Mesodermal cell (in vitro differentiated cells): ENCODE data around the gene NEURL1B.

Experiments used
- H3K27ac ChIP-seq: 2 replicates; pipeline ENCODE4 v1.7.0; 2013; ENCODE audit warnings: mild to moderate bottlenecking, low read depth, low read length, moderate library complexity; ENCODE audit not compliant: severe bottlenecking
- H3K36me3 ChIP-seq: 2 replicates; pipeline ENCODE4 v1.7.1; 2013; ENCODE audit warnings: mild to moderate bottlenecking, low read length, moderate library complexity; ENCODE audit not compliant: control insufficient read depth, insufficient read depth
- H3K4me1 ChIP-seq: one replicate; pipeline ENCODE4 v1.7.1; 2013; ENCODE audit warnings: mild to moderate bottlenecking, low read length; ENCODE audit not compliant: insufficient read depth, control insufficient read depth, poor library complexity, severe bottlenecking
- H3K4me3 ChIP-seq: 2 replicates; pipeline ENCODE4 v1.7.0; 2013; ENCODE audit warnings: low read length, control low read depth, mild to moderate bottlenecking; ENCODE audit not compliant: insufficient read depth, poor library complexity, severe bottlenecking; ENCODE audit errors: extremely low read depth
- H3K9me3 ChIP-seq: 2 replicates; pipeline ENCODE4 v1.7.1; 2013; ENCODE audit warnings: mild to moderate bottlenecking, low read length, moderate library complexity; ENCODE audit not compliant: control insufficient read depth
- WGBS, 2 experiments: methylation state at CpG; one replicate each; pipeline ENCODE4 v1.1.5; 2013; ENCODE audit warnings: missing lambda C conversion rate in 2 of 2; ENCODE audit not compliant: insufficient coverage in 2 of 2; 5-methylcytosine and 5-hydroxymethylcytosine counted together

NEURL1B gene

GRCh38 chr5:172717481-172718195, 76.6 kb downstream of the NEURL1B start:
- H3K36me3 ChIP-seq = no peaks in the 10 kb centered on the region
- H3K4me1 ChIP-seq = peaks cover 26% of the 10 kb centered on the region
- no peak overlapping the region for H3K27ac ChIP-seq
- no peak overlapping the region for H3K4me3 ChIP-seq
- WGBS, 2 experiments = 83 to 87% methylated on average over 15 of the region's 16 CpGs
- H3K9me3 ChIP-seq = no peaks in the 10 kb centered on the region

GRCh38 chr5:172718527-172719114, 77.6 kb downstream of the NEURL1B start:
- Histone ChIP-seq H3K27ac (no peak overlapping the region), H3K4me1 (peaks cover 24% of the 10 kb centered on the region), H3K4me3 (no peak overlapping the region), H3K36me3 (no peaks in the 10 kb centered on the region), H3K9me3 (no peaks in the 10 kb centered on the region)
- 88 to 91% methylated on average over 3 of the region's 3 CpGs for WGBS, 2 experiments

GRCh38 chr5:172719211-172719610, 78.1 kb downstream of the NEURL1B start:
- Histone ChIP-seq H3K36me3 (no peaks in the 10 kb centered on the region), H3K4me3 (no peak overlapping the region), H3K27ac (no peak overlapping the region), H3K9me3 (no peaks in the 10 kb centered on the region), H3K4me1 (peaks cover 18% of the 10 kb centered on the region)
- 83 to 84% methylated on average over 4 of the region's 4 CpGs for WGBS, 2 experiments

GRCh38 chr5:172720655-172721054, 79.6 kb downstream of the NEURL1B start:
- Histone ChIP-seq H3K4me3 (no peak overlapping the region), H3K9me3 (no peaks in the 10 kb centered on the region), H3K36me3 (no peaks in the 10 kb centered on the region), H3K4me1 (peaks cover 5% of the 10 kb centered on the region), H3K27ac (no peak overlapping the region)
- WGBS, 2 experiments = 82 to 100% methylated on average over 3 to 5 of the region's 5 CpGs

- H3K4me1 ChIP-seq = peaks cover 5% of the 10 kb centered on the region
- no peak overlapping the region for H3K4me3 ChIP-seq
- no peaks in the 10 kb centered on the region for H3K9me3 ChIP-seq
- WGBS, 2 experiments = 80 to 81% methylated on average over 13 to 17 of the region's 17 CpGs
- H3K36me3 ChIP-seq = no peaks in the 10 kb centered on the region
- no peak overlapping the region for H3K27ac ChIP-seq
Measured at GRCh38 chr5:172721455-172722326, 80.6 kb downstream of the NEURL1B start.

GRCh38 chr5:172722327-172722815, 81.3 kb downstream of the NEURL1B start:
- H3K4me3 ChIP-seq = no peak overlapping the region
- no peak overlapping the region for H3K27ac ChIP-seq
- WGBS, 2 experiments = 56 to 67% methylated on average over 12 of the region's 12 CpGs
- no peaks in the 10 kb centered on the region for H3K36me3 ChIP-seq
- H3K9me3 ChIP-seq = no peaks in the 10 kb centered on the region
- peaks cover 5% of the 10 kb centered on the region for H3K4me1 ChIP-seq

GRCh38 chr5:172723508-172723907, 82.4 kb downstream of the NEURL1B start:
- no peak overlapping the region for H3K4me3 ChIP-seq
- H3K9me3 ChIP-seq = no peaks in the 10 kb centered on the region
- no peak overlapping the region for H3K27ac ChIP-seq
- WGBS, 2 experiments = 93 to 100% methylated on average over 1 of the region's 2 CpGs
- H3K4me1 ChIP-seq = peaks cover 5% of the 10 kb centered on the region
- H3K36me3 ChIP-seq = no peaks in the 10 kb centered on the region

- Histone ChIP-seq H3K36me3 (no peaks in the 10 kb centered on the region), H3K4me1 (peaks cover 5% of the 10 kb centered on the region), H3K4me3 (no peak overlapping the region), H3K9me3 (no peaks in the 10 kb centered on the region), H3K27ac (no peak overlapping the region)
- 84% methylated on average over 17 to 21 of the region's 22 CpGs for WGBS, 2 experiments
Measured at GRCh38 chr5:172724242-172725183, 83.5 kb downstream of the NEURL1B start.

- 95% methylated on average over 8 to 10 of the region's 10 CpGs for WGBS, 2 experiments
- Histone ChIP-seq H3K9me3 (no peaks in the 10 kb centered on the region), H3K4me3 (no peak overlapping the region)
Measured at GRCh38 chr5:172725273-172725672, 84.2 kb downstream of the NEURL1B start.

GRCh38 chr5:172725785-172726184, 84.7 kb downstream of the NEURL1B start:
- Histone ChIP-seq H3K27ac (no peak overlapping the region), H3K9me3 (no peaks in the 10 kb centered on the region), H3K4me3 (no peak overlapping the region), H3K4me1 (peaks cover 5% of the 10 kb centered on the region), H3K36me3 (no peaks in the 10 kb centered on the region)
- WGBS, 2 experiments = 94 to 100% methylated on average over 4 of the region's 5 CpGs

More at GRCh38 chr5:172725273-172725672, 84.2 kb downstream of the NEURL1B start:
- Histone ChIP-seq H3K4me1 (peaks cover 5% of the 10 kb centered on the region), H3K36me3 (no peaks in the 10 kb centered on the region), H3K27ac (no peak overlapping the region)
